ENCODE measurements around the gene MYDGF.

The MYDGF gene

GRCh38 chr19:4613254-4613751 is 56.8 kb downstream of the MYDGF start:
- in situ Hi-C loops (cut with MboI; ENCODE audit: low sequenced_read_pairs): no loop called here

GRCh38 chr19:4609878-4610511 is 60.1 kb downstream of the MYDGF start:
- in situ Hi-C loops (cut with MboI; ENCODE audit: low sequenced_read_pairs): no loop called here
